HG03025 (cell line): ENCODE data around the gene DDOST.
A peak's percentile ranks its signal among the peaks of the same experiment; 100 is the strongest.

Experiments
- ATAC-seq: cut with Tn5 transposase; IDR thresholded peaks from one replicate; pipeline ENCODE4 v1.9.1; 2021; ENCODE audit warnings: mild to moderate bottlenecking, moderate library complexity; ENCODE audit not compliant: unreplicated experiment, low FRiP score

DDOST gene

GRCh38 chr1:20661207-20662109 lies at the start of gene DDOST:
DDOST (minus strand) TSS chr1:20661369; CDS start chr1:20661350, 19 bp downstream.
- peak; percentile 94 for ATAC-seq

GRCh38 chr1:20710469-20711284 lies 49.5 kb upstream of the DDOST start:
- no peak for ATAC-seq

- ATAC-seq, result no peak
These were observed 48.7 kb upstream of the DDOST start for GRCh38 chr1:20709868-20710267.

GRCh38 chr1:20708891-20709290 lies 47.7 kb upstream of the DDOST start:
- no peak for ATAC-seq

GRCh38 chr1:20708057-20708456 lies 46.9 kb upstream of the DDOST start:
- no peak for ATAC-seq

GRCh38 chr1:20706841-20707240 lies 45.7 kb upstream of the DDOST start:
- ATAC-seq, result no peak

- no peak for ATAC-seq
These were observed 44.1 kb upstream of the DDOST start for GRCh38 chr1:20705203-20705755.

- ATAC-seq, result no peak
These were observed 43.4 kb upstream of the DDOST start for GRCh38 chr1:20704390-20705202.

- no peak for ATAC-seq
These were observed 42.1 kb upstream of the DDOST start for GRCh38 chr1:20703124-20703756.

- no peak for ATAC-seq
These were observed 41.2 kb upstream of the DDOST start for GRCh38 chr1:20702416-20702815.

- no peak for ATAC-seq
These were observed 40.7 kb upstream of the DDOST start for GRCh38 chr1:20701847-20702246.

- no peak for ATAC-seq
These were observed 40.3 kb upstream of the DDOST start for GRCh38 chr1:20701446-20701845.

- ATAC-seq, result no peak
These were observed 39.6 kb upstream of the DDOST start for GRCh38 chr1:20700636-20701215.

GRCh38 chr1:20699558-20699957 lies 38.4 kb upstream of the DDOST start:
- no peak for ATAC-seq

GRCh38 chr1:20698195-20698910 lies 37.2 kb upstream of the DDOST start:
- no peak for ATAC-seq

GRCh38 chr1:20697563-20697962 lies 36.4 kb upstream of the DDOST start:
- ATAC-seq, result no peak

- ATAC-seq, result no peak
These were observed 35.5 kb upstream of the DDOST start for GRCh38 chr1:20696397-20697333.

GRCh38 chr1:20695515-20695914 lies 34.3 kb upstream of the DDOST start:
- ATAC-seq, result no peak
